ENCODE results near the gene CDKAL1.
"Not testable (repeated sequence)": the region's sequence is repeated elsewhere in the genome, so short reads cannot be mapped to it uniquely, and the experiment has no call there.

The CDKAL1 gene

DNA sequence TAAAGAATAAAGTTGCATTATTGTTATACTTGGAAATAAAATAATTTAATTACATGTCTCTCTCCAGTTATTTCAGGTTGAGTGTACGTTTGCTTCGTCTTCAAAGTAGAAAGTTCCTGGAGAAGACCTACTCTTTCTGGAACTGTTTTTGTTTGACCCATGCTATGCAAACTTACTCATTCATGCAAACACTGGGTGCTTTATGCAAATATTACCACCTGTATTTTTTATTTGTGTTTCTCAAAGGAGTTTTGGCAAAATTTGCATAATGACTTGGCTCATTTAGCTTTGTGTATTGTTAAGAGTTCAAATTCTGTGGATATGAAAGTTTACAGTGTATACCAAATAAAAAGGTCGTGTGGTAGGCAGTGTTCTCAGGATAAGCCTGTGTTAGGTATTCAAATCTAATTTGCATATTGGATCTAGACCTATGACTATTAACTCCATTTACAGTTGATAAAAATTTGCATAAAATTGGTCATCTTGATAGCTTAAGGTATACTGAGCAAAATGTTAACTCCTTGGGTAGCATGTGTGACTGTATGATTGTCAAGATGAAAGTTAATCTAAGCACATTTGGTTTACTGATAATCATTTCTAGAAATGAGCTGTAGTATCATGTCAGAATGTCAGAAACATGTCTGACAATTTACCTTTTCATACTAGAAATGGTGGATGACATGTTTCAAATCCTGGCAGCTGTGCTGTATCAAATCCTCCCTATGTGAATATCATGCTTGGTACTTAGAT is 65.2 kb downstream of the CDKAL1 start:
- DNase-seq = no peak

GRCh38 chr6:20600831-20601230 is 66.6 kb downstream of the CDKAL1 start:
- DNase-seq = no peak

DNA sequence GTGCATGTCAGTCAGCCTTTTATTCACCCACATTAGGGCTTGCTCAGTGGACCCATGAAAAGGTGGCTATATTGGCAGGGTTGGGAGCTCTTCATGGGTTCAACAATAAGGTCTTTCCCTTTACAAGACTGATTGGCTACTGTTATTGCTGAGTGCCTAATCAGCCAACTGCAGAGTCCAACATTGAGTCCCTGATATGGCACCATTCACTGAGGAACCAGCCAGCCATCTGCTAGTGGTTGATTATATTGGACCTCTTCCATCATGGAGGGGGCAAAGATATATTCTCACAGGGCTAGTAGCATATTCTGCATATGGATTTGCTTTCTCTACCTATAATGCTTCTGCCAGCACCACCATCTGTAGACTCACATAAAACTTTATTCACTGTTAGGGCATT is 69.9 kb downstream of the CDKAL1 start:
- no peak for DNase-seq

- DNase-seq = no peak
Measured at GRCh38 chr6:20605061-20605460, 70.8 kb downstream of the CDKAL1 start.

GRCh38 chr6:20605581-20605980 is 71.3 kb downstream of the CDKAL1 start:
- no peak for DNase-seq

- no peak for DNase-seq
Measured at GRCh38 chr6:20606831-20607230, 72.6 kb downstream of the CDKAL1 start.

DNA sequence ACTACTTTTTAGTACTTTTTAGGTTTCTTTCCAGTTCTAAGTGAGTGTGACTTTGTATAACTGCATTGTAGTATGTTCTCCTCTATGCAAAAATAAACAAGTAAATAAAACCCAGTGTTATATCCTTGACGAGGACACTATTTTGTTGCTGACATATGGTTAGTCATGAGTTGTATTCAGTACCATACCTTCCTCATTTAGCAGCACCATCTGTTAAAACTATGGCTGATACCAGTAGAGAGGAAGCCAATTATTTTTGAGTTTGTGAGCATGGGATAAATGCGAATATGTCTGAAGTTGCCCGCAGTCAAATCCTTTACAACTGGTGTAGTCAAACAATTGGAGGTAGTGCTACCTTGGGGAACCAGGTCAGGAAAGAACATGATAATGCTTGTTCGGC is 74.1 kb downstream of the CDKAL1 start:
- DNase-seq = no peak

DNA sequence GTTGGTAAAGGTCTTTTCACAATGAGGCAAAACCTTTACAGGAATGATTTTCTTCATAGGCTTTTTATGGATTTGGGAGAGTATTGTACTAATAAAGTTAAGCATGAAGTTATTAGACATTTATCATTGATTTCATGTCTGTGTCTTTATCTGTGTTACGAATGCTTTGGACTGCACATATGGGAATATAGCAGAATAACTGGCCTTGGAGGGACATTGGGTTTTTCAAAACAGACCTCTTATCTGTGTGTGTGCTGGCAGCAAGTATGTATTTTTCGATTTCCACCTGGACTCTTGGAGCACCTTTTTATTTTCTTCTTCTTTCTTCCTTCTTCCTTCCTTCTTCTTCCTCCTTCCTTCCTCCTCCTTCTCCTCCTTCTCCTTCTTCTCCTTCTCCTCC is 74.6 kb downstream of the CDKAL1 start:
- no peak for DNase-seq

DNA sequence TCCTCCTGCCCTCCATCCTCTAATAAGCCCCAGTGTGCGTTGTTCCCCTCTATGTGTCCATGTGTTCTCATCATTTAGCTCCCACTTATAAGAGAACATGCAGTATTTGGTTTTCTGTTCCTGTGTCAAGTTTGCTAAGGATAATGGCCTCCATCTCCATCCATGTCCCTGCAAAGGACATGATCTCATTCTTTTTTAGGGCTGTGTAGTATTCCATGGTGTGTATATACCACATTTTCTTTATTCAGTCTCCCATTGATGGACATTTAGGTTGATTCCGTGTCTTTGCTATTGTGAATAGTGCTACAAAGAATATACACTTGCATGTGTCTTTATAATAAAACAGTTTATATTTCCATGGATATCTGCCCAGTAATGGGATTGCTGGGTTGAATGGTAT is 75.7 kb downstream of the CDKAL1 start:
- not testable (repeated sequence) for DNase-seq

DNA sequence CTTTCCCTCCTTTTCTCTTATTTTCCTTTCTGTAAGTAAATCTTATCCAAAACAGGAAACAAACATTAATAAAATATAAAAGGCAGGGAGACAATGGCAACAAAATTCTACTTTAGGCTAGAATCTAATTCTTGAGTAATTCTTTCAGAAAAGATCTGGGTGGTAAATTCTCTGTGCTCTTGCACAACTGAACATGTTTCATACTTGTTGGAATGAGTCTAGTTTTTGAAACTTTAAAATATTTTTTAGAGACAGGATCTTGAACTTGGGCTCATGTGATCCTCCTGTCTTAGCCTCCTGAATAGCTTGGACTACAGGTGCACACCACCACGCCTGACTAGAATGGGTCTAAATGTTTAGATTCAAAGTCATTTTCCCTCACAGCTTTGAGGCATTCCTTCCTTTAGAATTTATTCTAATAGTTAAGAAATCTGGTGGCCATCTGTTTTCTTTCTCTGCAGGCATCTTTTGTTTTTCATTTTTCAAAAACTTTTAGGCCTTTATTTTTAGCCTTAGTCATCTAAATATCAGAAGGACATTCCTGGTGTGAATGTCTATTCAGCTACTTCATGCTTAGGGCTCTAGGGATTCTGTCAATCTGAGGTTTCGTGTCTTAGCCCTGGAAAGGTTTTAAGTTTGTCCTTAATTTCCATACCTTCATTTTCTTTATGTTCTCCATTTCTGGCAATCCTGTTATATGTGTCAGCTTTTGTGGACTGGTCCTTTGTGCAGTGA is 76.5 kb downstream of the CDKAL1 start:
- no peak for DNase-seq

DNA sequence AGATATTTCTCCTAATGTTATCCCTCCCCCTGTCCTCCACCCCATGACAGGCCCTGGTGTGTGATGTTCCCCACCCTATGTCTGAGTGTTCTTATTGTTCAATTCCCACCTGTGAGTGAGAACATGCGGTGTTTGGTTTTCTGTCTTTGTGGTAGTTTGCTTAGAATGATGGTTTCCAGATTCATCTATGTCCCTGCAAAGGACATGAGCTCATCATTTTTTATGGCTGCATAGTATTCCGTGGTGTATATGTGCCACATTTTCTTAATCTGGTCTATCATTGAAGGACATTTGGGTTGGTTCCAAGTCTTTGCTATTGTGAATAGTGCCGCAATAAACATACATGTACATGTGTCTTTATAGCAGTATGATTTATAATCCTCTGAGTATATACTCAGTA is 83.3 kb downstream of the CDKAL1 start:
- DNase-seq = not testable (repeated sequence)

DNA sequence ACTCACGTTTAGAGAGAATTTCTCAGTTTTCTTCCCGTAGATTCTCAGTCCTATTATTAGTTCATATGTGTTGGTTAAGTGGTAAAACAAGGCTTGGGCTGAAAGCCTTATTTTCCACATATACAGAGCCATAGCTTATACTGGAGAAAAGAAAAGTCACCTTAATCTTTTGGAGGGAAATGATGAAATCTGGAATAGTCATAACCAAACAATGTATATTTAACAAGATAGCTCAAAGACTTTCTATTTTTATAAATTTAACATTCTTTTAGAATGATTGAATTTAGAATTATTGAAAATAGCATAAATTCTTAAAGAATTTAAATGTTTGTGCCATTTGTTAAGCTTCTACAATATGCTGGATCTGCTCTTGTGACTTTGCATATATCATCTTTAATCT is 85.8 kb downstream of the CDKAL1 start:
- DNase-seq = no peak

DNA sequence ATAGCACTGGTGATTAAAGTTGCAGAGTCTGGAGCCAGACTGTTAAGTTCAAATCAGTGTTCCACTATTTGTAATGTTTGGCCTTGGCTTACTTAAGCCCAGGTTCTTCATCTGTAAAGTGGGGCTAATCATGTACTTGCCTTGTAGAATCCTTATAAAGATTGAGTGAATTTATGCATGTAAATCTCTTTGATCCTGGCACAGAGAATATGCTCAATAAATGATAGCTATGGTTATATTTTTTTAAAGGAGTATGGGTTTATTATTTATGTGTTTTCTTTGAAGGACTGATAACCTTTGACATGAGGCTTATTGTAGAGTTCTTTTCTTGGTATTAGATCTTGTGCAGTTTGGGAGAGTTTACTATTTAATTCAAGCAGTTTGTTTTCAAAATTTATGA is 89.5 kb downstream of the CDKAL1 start:
- no peak for DNase-seq

DNA sequence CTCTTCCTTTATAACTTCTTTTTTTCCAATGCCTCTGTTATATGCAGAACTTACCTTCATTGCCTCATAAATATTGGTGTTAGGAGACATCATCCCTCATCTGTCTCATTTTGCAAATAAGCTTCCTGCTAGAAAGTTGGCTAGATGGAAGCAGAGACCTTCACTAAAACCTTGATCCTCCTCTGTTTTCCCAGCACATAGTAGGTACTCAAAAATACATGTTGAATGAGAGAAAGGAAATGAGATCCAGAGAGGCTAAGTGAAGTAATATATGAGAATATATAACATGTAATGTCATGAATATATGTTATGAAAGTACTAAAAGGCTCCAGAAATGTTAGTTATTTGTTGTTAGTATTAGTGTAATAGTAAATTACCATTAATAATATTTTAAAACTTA is 91.9 kb downstream of the CDKAL1 start:
- DNase-seq = no peak

- no peak for DNase-seq
Measured at GRCh38 chr6:20629509-20629908, 95.3 kb downstream of the CDKAL1 start.

GRCh38 chr6:20630136-20630535 is 95.9 kb downstream of the CDKAL1 start:
- no peak for DNase-seq

GRCh38 chr6:20630617-20631548 is 96.6 kb downstream of the CDKAL1 start:
- DNase-seq = peak; percentile 10

- no peak for DNase-seq
Measured at GRCh38 chr6:20631549-20631924, 97.3 kb downstream of the CDKAL1 start.

DNA sequence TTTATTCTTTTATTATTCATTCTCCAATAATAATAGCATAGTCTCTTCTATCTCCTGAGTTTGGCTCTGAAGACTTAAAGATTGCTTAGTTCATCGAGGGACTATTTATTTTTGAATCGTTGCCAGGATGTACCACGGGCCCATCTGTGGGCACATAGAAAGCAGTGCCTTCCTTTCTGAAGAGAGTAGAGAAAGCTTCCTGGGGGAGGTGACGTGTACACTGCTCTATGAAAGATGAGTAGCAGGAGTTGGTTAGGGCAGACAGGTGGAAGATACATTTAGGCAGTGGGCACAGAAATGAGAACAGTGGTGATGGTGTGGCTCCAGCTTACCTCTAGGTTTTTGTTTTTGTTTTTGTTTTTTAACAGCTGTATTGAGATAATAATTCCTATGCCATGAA is 98.4 kb downstream of the CDKAL1 start:
- no peak for DNase-seq

DNA sequence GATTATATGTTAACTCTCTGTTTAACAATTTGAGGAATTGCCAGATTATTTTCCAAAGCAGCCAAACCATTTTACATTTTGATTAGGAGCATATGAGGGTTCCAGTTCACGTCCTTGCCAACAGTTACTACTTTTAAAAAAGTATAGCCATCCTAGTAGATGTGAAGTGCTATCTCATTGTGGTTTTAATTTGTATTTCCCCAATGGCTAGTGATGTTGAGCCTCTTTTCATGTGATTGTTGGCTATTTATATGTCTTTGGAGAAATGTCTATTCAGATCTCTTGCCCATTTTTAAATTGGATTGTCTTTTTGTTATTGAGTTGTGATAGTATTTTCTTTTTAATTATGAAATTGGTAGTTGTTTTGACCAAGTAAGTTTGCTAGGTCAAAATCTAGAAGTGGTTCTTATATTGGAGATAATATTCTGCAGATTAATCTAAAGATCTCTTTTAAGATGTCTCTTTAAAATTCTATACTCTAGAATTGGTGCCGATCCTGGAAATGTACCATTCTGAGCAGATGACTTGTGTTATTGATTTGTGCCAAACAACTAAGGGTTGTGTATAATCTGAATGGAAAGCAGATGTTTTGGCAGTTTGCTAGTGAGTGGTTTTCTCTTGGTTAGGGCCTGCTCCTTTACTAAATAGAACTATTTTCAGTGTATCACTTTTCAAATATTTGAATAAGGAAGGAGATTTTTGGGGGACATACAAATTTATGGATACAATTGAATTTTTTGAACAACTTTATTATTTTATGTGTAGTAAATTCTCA is 99.5 kb downstream of the CDKAL1 start:
- DNase-seq = no peak

DNA sequence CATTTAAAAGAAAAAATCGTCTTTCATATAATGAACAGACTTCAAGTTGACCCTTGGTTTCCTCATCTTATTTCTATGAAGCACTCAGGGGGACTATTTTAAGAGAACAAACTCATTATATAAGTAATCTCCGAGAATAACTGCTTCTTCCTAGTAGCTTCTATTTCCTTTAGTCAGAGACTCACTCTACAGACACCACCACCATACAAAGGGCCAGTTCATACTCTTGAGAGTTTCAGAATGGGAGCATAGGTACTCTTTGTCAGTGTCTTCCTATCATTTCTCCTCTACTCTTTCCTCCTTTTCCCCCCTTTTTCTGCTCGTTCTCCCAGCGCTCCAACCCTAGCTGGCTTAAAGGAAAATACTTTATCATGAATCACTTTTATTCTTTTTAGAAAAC is 104.9 kb downstream of the CDKAL1 start:
- DNase-seq = no peak

DNA sequence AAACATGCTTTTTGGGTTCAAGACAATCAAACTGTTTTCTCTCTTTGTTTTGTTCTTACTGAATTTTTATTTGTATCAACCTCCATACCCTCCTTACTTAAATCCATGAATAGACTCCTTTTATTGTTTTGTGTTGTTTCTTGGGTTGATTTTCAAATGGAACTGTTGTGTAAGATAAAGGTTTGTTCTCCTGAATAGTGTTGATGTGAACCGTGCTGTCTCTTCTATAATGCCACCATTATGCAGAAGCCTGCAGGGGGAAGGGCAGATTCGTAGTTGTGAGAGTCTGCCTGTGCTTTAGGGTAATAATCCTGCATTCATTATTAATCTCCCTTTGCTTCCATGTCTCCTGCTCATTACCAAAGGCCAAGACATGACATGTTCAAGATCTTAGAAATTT is 105.9 kb downstream of the CDKAL1 start:
- DNase-seq = no peak

DNA sequence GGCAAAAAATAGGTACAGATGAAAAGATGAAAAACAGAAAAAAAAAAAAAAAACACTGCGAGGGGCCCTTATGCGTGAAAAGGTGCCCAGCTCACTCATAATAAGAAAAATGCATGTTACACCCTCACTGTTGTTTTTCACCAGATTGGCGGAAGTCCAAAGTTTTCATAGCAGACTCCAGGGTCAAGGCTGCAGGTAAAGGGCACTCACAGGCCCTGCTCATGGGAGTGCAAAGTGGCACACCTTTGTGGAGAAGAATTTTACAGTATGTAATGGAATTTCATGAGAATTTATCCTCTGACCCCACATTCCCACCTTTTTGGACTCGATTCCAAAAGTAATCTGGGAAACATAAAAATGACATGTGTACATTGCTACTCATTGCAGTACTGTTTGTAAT is 108.2 kb downstream of the CDKAL1 start:
- DNase-seq = no peak

Data from NCI-H187 treated with DMSO at 0.1 percent for 48 hours (cell line).